NCI-H1694 treated with DMSO at 0.1 percent for 48 hours (cell line): ENCODE results near the gene MRPL19.

Experiments
- DNase-seq: peaks from one replicate; lab custom pipeline; 2025; lab: John Stamatoyannopoulos, UW

MRPL19 gene

DNA sequence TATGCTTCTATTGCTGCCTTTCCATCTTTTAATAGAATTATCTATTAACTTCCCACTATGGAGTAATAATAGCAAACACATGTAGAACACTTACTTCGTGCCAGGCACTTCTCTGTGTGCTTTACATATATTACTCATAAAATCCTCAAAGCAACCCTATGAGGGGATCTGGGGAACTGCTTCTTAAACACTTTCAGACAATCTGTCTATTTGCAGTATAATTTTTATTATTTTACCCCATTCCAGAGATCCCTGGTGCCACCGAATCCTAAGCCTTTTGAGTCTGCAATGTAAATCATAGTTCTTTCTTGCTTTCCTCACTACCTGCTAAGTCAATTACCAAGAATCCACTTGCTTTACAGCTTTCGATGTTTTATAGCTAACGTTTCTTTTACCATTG, 89.7 kb downstream of the MRPL19 start:
- DNase-seq, result no peak

DNA sequence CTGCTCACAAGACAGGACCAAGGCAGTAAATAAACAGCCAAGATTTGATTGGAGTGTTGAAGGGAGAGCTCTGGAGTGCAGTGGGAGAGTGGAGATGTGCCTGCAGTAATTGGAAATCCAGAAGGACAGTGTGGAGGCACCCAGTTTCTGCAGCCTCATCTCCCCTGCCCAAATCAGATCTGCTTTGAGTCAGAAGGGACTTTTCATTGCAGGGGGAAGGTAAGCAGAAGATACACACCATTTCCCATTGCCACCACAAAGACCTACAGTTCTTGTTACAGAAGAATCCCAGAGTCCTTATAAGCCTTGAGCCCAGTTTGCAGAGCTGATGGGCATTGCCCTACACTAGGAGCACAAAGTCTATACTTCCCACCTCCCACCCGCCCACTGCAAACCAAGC, 91.4 kb downstream of the MRPL19 start:
- no peak for DNase-seq
